H1 (cell line): ENCODE results near the gene RBP5. TPM values are rescaled to one million over a fixed set of nuclear protein-coding genes. Genes with fewer than 3 reads are reported as not detected.

Source experiments
- GTF2F1 ChIP-seq: IDR thresholded peaks from 2 replicates; pipeline ENCODE4 v1.6.1; 2012; ENCODE audit warnings: low read depth, low read length, improper control_type of control experiment, borderline replicate concordance
- HDAC2 ChIP-seq, 2 experiments: fragments of 300-600 bp in 1 of 2; sonication (generic) in 1 of 2; IDR thresholded peaks; 2 replicates each; pipeline ENCODE4 v1.6.1; 2011 to 2012; ENCODE audit warnings: low read depth in 2 of 2, low read length in 2 of 2, mild to moderate bottlenecking in 2 of 2, moderate library complexity in 2 of 2, borderline replicate concordance in 1 of 2, inconsistent platforms in 1 of 2
- JUND ChIP-seq: IDR thresholded peaks from 2 replicates; pipeline ENCODE4 v1.6.1; 2011; ENCODE audit warnings: mild to moderate bottlenecking, improper control_type of control experiment, low read length
- RNF2 ChIP-seq: fragments of 200-900, 300-1000 bp; sonication (generic); IDR thresholded peaks from 2 replicates; pipeline ENCODE4 v1.7.1; 2016; ENCODE audit warnings: borderline replicate concordance, low read depth, mild to moderate bottlenecking, antibody characterized with exemption, low read length; ENCODE audit not compliant: poor library complexity, severe bottlenecking; ENCODE audit errors: missing control alignments
- polyA plus RNA-seq, 7 experiments: library from polyadenylated mRNA; depleted of rRNA in 3 of 7; stranded (reverse) in 5 of 7; unstranded in 2 of 7; fragments of >200 nt in 5 of 7; fragments of 200-250 nt in 2 of 7; gene quantifications; 1 replicate in 5 of 7; 2 replicates in 1 of 7; 4 replicates in 1 of 7; pipeline versions ENCODE4 v1.2.1 to v1.2.3, GENCODE V29; 2011 to 2013; ENCODE audit warnings: missing spikeins in 2 of 7, mixed read lengths in 2 of 7
- total RNA-seq: library from RNA; stranded (reverse); fragmentation: NEBNext Ultra II Directional; extraction: Animal tissue kit (Norgen Biotek cat#: 25700); gene quantifications from 2 replicates; pipeline ENCODE4 v1.2.1, GENCODE V29; 2021

Gene RBP5
- total and polyA plus RNA-seq, 2 of the 8 experiments (the other 6 are each of a cell fraction or from before 2014, with no cell fraction given): 1.2 to 1.9 TPM

DNA sequence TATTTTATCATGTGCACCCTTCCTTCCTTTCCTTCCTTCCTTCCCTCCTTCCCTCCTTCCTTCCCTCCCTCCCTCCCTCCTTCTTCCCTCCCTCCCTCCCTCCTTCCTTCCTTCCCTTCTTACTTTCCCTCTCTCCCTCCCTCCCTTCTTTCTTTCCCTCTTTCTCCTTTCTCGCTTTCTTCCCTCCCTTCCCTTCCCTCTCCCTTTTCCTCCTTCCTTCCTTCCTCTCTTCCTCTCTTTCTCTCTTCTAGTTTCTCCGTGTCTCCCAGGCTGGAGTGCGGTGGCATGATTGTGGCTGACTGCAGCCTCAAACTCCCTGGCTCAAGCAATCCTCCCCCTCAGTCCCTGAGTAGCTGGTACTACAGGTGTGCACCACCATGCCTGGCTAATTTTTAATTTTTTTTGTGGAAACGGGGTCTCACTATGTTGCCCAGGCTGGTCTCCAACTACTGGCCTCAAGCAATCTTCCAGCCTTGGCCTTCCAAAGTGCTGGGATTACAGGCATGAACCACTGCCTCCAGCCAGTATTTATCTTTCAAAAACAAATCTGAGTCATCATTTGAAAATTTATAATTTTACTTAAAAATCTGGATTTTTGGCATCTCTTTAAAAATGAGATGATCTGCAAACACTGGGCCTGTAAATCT lies 27.5 kb downstream of the RBP5 start (continued):
- TF ChIP-seq HDAC2 (IDR thresholded peaks at IDR 0.05; ENCODE audit: borderline replicate concordance in 1 of 2, low read depth in 2 of 2, low read length in 2 of 2) (no peak), RNF2 (no peak), GTF2F1 (no peak), JUND (no peak)
